Psoas muscle (tissue), 8 donors: ENCODE data around the gene SLC31A1. TPM values are rescaled to one million over a fixed set of nuclear protein-coding genes. Genes with fewer than 3 reads are reported as not detected.

Experiments
- ATAC-seq, 4 donors: fragments of 200-7000 bp; cut with Tn5 transposase; one replicate each; pipeline ENCODE4 v1.9.1; 2020; ENCODE audit warnings: moderate library complexity in 3 of 4, mild to moderate bottlenecking in 2 of 4
- DNase-seq, 2 donors: peaks; one replicate each; pipeline ENCODE4 v3.0.0-alpha.2; 2020
- H3K27ac ChIP-seq: fragments of 200-600 bp; one replicate; pipeline ENCODE4 v1.8.0; 2022
- H3K27me3 ChIP-seq, 3 donors: fragments of 200-600 bp in 1 of 3; one replicate each; pipeline versions ENCODE4 v1.6.1 to v1.8.0; 2013 to 2022; ENCODE audit warnings: low read length in 2 of 3, mild to moderate bottlenecking in 2 of 3, moderate library complexity in 1 of 3; ENCODE audit not compliant: insufficient read depth in 3 of 3
- H3K36me3 ChIP-seq, 2 donors: fragments of 200-600 bp in 1 of 2; one replicate each; pipeline versions ENCODE4 v1.6.1 to v1.8.0; 2013 to 2022; ENCODE audit warnings: low read depth in 1 of 2, mild to moderate bottlenecking in 1 of 2, moderate library complexity in 1 of 2; ENCODE audit not compliant: insufficient read depth in 1 of 2
- H3K4me1 ChIP-seq: fragments of 200-600 bp; one replicate; pipeline ENCODE4 v1.8.0; 2022
- H3K4me3 ChIP-seq: fragments of 200-600 bp; one replicate; pipeline ENCODE4 v1.8.0; 2022; ENCODE audit warnings: mild to moderate bottlenecking
- H3K9me3 ChIP-seq: fragments of 200-600 bp; one replicate; pipeline ENCODE4 v1.8.0; 2022
- whole genome bisulfite sequencing, 3 donors: extraction: QIAGEN DNeasy Blood & Tissue Kit; methylation state at CpG; one replicate each; pipeline versions ENCODE4 v1.1.6 to v1.1.7; 2013; 5-methylcytosine and 5-hydroxymethylcytosine counted together
- intact Hi-C, 2 donors: fragments of 100-400 bp; cut with DNase I; formaldehyde crosslinking; loops; one replicate each; pipeline versions ENCODE4 v1.11.0 to v1.14.2; 2022
- long read RNA-seq, 2 donors: library from polyadenylated mRNA; unstranded; transcript quantifications; one replicate each; pipeline ENCODE4 v2.0.0, GENCODE V29; 2021
- polyA plus RNA-seq, 3 donors: library from polyadenylated mRNA; stranded (reverse); fragments of 200-250 nt; gene quantifications; one replicate each; pipeline ENCODE4 v1.2.3, GENCODE V29; 2013
- total RNA-seq, 4 donors: library from RNA; stranded (reverse); fragmentation: NEBNext Ultra II Directional in 2 of 4; extraction: Animal tissue kit (Norgen Biotek cat#: 25700) in 2 of 4; gene quantifications; one replicate each; pipeline versions ENCODE4 v1.2.1 to v1.2.4, GENCODE V29; 2021 to 2023
- TF ChIP-seq, protein P1 (sequence below): fragments of 200-600 bp; IDR thresholded peaks from one replicate; pipeline ENCODE4 v1.8.0; 2022; ENCODE audit warnings: antibody characterized with exemption
- donor health status: healthy with polysubstance abuse.
- donor health status: DM: no; HTN: no; CAD: no; lungs with moderate emphysema.
- donor health status: Bipolar disorder and iron deficiency.
- donor health status: healthy.
- donor health status: DM: yes; HTN: yes; CAD: no.
- donor health status: DM: no; HTN: no; CAD: no.
- donor health status: DM: no; HTN: no; CAD: no.
- donor health status: DM: yes; HTN: yes; CAD: no.

The SLC31A1 gene
- total RNA-seq (1 to 10 TPM; 4.1 to 6.7 (median 4.8) TPM), polyA plus RNA-seq (10 to 100 TPM in 1 of 3 donors, 1 to 10 TPM in 2; 3.3 to 10.2 (median 9.5) TPM)
- long read RNA-seq, donor 1, full-length matches to known transcripts, result 1 of 3 reads
- long read RNA-seq, donor 1, partial matches to known transcripts, result 0 of 3 reads
- long read RNA-seq, donor 1, other reads (novel, unspliced or antisense), result 2 of 3 reads
- long read RNA-seq, donor 2, full-length matches to known transcripts, result 4 of 5 reads
- long read RNA-seq, donor 2, partial matches to known transcripts, result 0 of 5 reads
- long read RNA-seq, donor 2, other reads (novel, unspliced or antisense), result 1 of 5 reads

GRCh38 chr9:113221003-113221799, at the start of gene SLC31A1, which contains the start of gene FKBP15:
TSS of gene SLC31A1 (plus strand) at chr9:113221544. CDS start at chr9:113256149, 34,605 bp downstream.
TSS of gene FKBP15 (minus strand) at chr9:113221277. CDS start at chr9:113221243, 34 bp downstream.
- WGBS, 3 donors, result 0 to 1% (median 1%) methylated on average over 58 to 65 of the region's 65 CpGs
- Histone ChIP-seq H3K27me3 (no peaks in the 10 kb centered on the region), H3K4me3 (peak within 1 kb of the TSS; percentile 79), H3K27ac (peak within 1 kb of the TSS; percentile 91), H3K4me1 (peaks cover 22% of the 10 kb centered on the region), H3K9me3 (no peaks in the 10 kb centered on the region), H3K36me3 (peaks cover 0 to 10% of the 10 kb centered on the region in 2 donors)
- DNase-seq (peak; percentile 98), ATAC-seq (peak; percentile 100)
- intact Hi-C loops, result loop anchor here (2.0 kb wide), 1 partner anchor 54 kb away; the partner anchor contains the start of genes CDC26 (in 2 of the 2) and PRPF4 (in 2 of the 2)
- TF ChIP-seq, protein P1, sequence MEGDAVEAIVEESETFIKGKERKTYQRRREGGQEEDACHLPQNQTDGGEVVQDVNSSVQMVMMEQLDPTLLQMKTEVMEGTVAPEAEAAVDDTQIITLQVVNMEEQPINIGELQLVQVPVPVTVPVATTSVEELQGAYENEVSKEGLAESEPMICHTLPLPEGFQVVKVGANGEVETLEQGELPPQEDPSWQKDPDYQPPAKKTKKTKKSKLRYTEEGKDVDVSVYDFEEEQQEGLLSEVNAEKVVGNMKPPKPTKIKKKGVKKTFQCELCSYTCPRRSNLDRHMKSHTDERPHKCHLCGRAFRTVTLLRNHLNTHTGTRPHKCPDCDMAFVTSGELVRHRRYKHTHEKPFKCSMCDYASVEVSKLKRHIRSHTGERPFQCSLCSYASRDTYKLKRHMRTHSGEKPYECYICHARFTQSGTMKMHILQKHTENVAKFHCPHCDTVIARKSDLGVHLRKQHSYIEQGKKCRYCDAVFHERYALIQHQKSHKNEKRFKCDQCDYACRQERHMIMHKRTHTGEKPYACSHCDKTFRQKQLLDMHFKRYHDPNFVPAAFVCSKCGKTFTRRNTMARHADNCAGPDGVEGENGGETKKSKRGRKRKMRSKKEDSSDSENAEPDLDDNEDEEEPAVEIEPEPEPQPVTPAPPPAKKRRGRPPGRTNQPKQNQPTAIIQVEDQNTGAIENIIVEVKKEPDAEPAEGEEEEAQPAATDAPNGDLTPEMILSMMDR, result no peak

DNA sequence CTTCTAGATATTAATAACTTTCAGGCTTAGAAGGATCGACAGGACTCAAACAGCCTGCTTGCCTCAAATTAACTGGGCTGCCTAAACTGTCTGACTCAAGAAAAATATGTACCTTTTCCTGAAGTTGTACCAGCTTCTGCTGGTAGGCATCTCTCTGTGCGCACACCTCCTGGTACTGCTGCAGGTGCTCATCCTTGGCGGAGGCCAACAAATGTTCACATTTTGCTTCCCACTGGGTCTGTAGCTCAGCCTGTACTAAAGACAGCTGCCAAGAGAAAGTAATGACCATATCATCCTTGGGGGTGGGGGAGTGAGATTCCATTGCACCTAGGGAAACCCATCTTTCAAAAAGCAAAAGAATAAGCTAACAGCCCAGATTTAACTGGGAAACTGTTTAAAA, 48.0 kb upstream of the SLC31A1 start:
- TF ChIP-seq, protein P1, result no peak
- Histone ChIP-seq H3K9me3 (no peaks in the 10 kb centered on the region), H3K36me3 (peaks cover 18 to 97% of the 10 kb centered on the region in 2 donors), H3K4me3 (no peak overlapping the region), H3K27ac (no peak overlapping the region), H3K4me1 (no peaks in the 10 kb centered on the region), H3K27me3 (no peaks in the 10 kb centered on the region)
- ATAC-seq (no peak), DNase-seq (no peak)
- 94 to 97% (median 95%) methylated on average over 3 of the region's 3 CpGs for WGBS, 3 donors
- intact Hi-C loops, result no loop called here

DNA sequence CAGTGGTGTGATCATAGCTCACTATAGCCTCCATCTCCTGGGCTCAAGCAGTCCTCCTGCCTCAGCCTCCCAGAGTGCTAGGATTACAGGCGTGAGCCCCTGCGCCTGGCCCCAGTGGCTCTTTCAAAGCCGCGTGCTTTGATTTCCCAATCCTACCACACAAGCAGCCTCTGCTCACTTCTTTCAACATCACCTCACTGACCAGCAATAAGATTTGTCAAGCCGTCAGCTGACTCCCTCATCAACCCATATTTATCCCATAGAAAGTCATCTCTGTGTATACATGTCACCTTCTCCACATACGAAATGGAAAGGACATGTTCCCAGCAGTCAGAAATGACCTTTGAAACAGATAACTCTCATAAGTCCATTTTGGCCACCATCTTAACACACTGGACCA, 44.5 kb upstream of the SLC31A1 start:
- intact Hi-C loops, result loop anchor here in 1 of 2 donors (5.0 kb wide), 1 partner anchor 1755 kb away; no protein-coding TSS in a partner anchor
- no peak overlapping the region for H3K27ac ChIP-seq
- no peak overlapping the region for H3K4me3 ChIP-seq
- ATAC-seq (no peak), DNase-seq (no peak)
- H3K4me1 ChIP-seq, result no peaks in the 10 kb centered on the region
- 95 to 99% (median 98%) methylated on average over 6 of the region's 6 CpGs for WGBS, 3 donors
- H3K27me3 ChIP-seq, result no peaks in the 10 kb centered on the region
- no peaks in the 10 kb centered on the region for H3K9me3 ChIP-seq
- H3K36me3 ChIP-seq, result peaks cover 18 to 97% of the 10 kb centered on the region in 2 donors
- TF ChIP-seq, protein P1, result no peak

GRCh38 chr9:113177251-113177650, 44.1 kb upstream of the SLC31A1 start:
- TF ChIP-seq, protein P1, result no peak
- peaks cover 18 to 97% of the 10 kb centered on the region in 2 donors for H3K36me3 ChIP-seq

More at GRCh38 chr9:113177251-113177650, 44.1 kb upstream of the SLC31A1 start:
- no peak for ATAC-seq
- Histone ChIP-seq H3K9me3 (no peaks in the 10 kb centered on the region), H3K27me3 (no peaks in the 10 kb centered on the region), H3K4me1 (no peaks in the 10 kb centered on the region), H3K4me3 (no peak overlapping the region), H3K27ac (no peak overlapping the region)
- WGBS, 3 donors, result 90 to 95% (median 94%) methylated on average over 2 of the region's 2 CpGs
- DNase-seq, result no peak
- intact Hi-C loops, result loop anchor here in 1 of 2 donors (5.0 kb wide), 1 partner anchor 1755 kb away; no protein-coding TSS in a partner anchor
